PC-3 (cell line): ENCODE data around the gene MEG3. TPM values are rescaled to one million over a fixed set of nuclear protein-coding genes. Genes with fewer than 3 reads are reported as not detected.
"Not testable (repeated sequence)": the region's sequence is repeated elsewhere in the genome, so short reads cannot be mapped to it uniquely, and the experiment has no call there.

ENCODE experiments used
- ATAC-seq: fragments of 200-7000 bp; cut with Tn5 transposase; 2 replicates; pipeline ENCODE4 v1.9.1; 2020; ENCODE audit warnings: mild to moderate bottlenecking, moderate library complexity
- BruUV-seq: library from RNA; stranded (reverse); fragments of 400-500 nt; replicated peaks from 2 replicates; lab custom pipeline; 2021; lab: Mats Ljungman, UMichigan
- CTCF ChIA-PET: fragments of 300-600 bp; sonication (Branson Sonifier 250); formaldehyde crosslinking; loops from one replicate; lab custom pipeline; 2022; ENCODE audit warnings: antibody characterized with exemption; lab: Charles Lee
- POLR2A ChIA-PET: fragments of 300-600 bp; sonication (Branson Sonifier 250); formaldehyde crosslinking; loops from one replicate; lab custom pipeline; 2022; ENCODE audit warnings: antibody characterized with exemption; ENCODE audit not compliant: unreplicated experiment; lab: Charles Lee
- DNase-seq: peaks from one replicate; pipeline ENCODE4 v3.0.0-alpha.2; 2015
- H2AFZ ChIP-seq: fragments of 300-600 bp; sonication (generic); 2 replicates; pipeline ENCODE4 v1.6.0; 2016; ENCODE audit warnings: antibody characterized with exemption, low read length
- H3F3A ChIP-seq: fragments of 300-600 bp; sonication (generic); one replicate; pipeline ENCODE4 v1.6.0; 2017; ENCODE audit warnings: antibody characterized with exemption, low read length, control low read depth, mild to moderate bottlenecking; ENCODE audit not compliant: unreplicated experiment
- H3K27ac ChIP-seq: fragments of 300-600 bp; sonication (generic); 2 replicates; pipeline ENCODE4 v1.5.1; 2016; ENCODE audit warnings: mild to moderate bottlenecking, low read length
- H3K27me3 ChIP-seq: fragments of 300-600 bp; sonication (generic); 2 replicates; pipeline ENCODE4 v1.6.1; 2016; ENCODE audit warnings: low read length, mixed read lengths
- H3K36me3 ChIP-seq: fragments of 300-600 bp; sonication (generic); 2 replicates; pipeline ENCODE4 v1.6.1; 2016; ENCODE audit warnings: low read depth, mixed run types, low read length, mixed read lengths
- H3K4me1 ChIP-seq: fragments of 300-600 bp; sonication (generic); 2 replicates; pipeline ENCODE4 v1.5.1; 2016; ENCODE audit warnings: low read length; ENCODE audit not compliant: insufficient read depth
- H3K4me2 ChIP-seq: fragments of 300-600 bp; sonication (generic); 2 replicates; pipeline ENCODE4 v1.6.0; 2016; ENCODE audit warnings: low read length
- H3K4me3 ChIP-seq: fragments of 300-600 bp; sonication (generic); 2 replicates; pipeline ENCODE4 v1.5.1; 2016; ENCODE audit warnings: mild to moderate bottlenecking, low read length, mixed read lengths
- H3K79me2 ChIP-seq: fragments of 300-600 bp; sonication (generic); 2 replicates; pipeline ENCODE4 v1.6.1; 2017; ENCODE audit warnings: low read length, mixed read lengths
- H3K9ac ChIP-seq: fragments of 300-600 bp; sonication (generic); 2 replicates; pipeline ENCODE4 v1.6.0; 2016; ENCODE audit warnings: mild to moderate bottlenecking, low read length
- H3K9me2 ChIP-seq: fragments of 300-600 bp; sonication (generic); replicated peaks from 2 replicates; pipeline ENCODE4 v1.6.1; 2016; ENCODE audit warnings: mixed run types, low read length, mixed read lengths
- H3K9me3 ChIP-seq: fragments of 300-600 bp; sonication (generic); 2 replicates; pipeline ENCODE4 v1.6.1; 2016; ENCODE audit warnings: low read length, mixed read lengths
- H4K20me1 ChIP-seq: fragments of 300-600 bp; sonication (generic); 2 replicates; pipeline ENCODE4 v1.6.1; 2016; ENCODE audit warnings: low read length, mixed read lengths
- EZH2 ChIP-seq: fragments of 300-600 bp; sonication (generic); IDR thresholded peaks from one replicate; pipeline ENCODE4 v1.6.1; 2017; ENCODE audit warnings: antibody characterized with exemption, mild to moderate bottlenecking, low read length; ENCODE audit not compliant: unreplicated experiment
- EZH2phosphoT487 ChIP-seq: fragments of 300-600 bp; sonication (generic); IDR thresholded peaks from 2 replicates; pipeline ENCODE4 v1.6.1; 2018; ENCODE audit warnings: mild to moderate bottlenecking, antibody characterized with exemption, low read length, borderline replicate concordance
- intact Hi-C: fragments of 100-400 bp; cut with micrococcal nuclease; formaldehyde crosslinking; loops from 2 replicates; pipeline ENCODE4 v1.9.0; 2023
- total RNA-seq: library from RNA; depleted of rRNA; stranded (reverse); fragments of >200 nt; gene quantifications from 2 replicates; pipeline ENCODE4 v1.2.3, GENCODE V29; 2014
- TF ChIP-seq, protein P1 (sequence below): fragments of 300-600 bp; sonication (generic); conservative IDR thresholded peaks from 2 replicates; pipeline ENCODE4 v1.5.1; 2017; ENCODE audit warnings: antibody characterized with exemption, low read depth, mild to moderate bottlenecking, low read length

MEG3 gene
- total RNA-seq, 1 experiment from 2014 or later: not detected

DNA sequence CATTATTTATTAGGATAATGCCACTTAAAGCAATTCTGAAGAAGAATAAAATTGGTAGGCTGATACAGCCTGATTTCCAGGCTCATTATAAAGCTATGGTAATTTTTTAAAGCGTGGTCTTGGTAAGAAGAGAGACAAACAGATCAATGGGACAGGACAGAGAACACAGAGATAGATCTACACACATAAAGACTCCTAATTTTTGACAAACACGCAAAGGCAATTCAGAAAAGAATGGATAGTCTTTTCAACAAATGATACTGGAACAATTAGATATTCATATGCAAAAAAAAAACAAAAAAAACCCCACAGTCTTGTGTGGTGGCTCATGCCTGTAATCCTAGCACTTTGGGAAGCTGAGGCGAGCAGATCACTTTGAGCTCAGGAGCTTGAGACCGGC, 25.9 kb upstream of the MEG3 start:
- Histone ChIP-seq H3K79me2 (no peaks in the 10 kb centered on the region), H3K36me3 (no peaks in the 10 kb centered on the region), H3K9me2 (no peaks in the 10 kb centered on the region), H3F3A (no peaks in the 10 kb centered on the region), H2AFZ (no peak overlapping the region), H3K4me3 (no peak overlapping the region), H3K27ac (no peak overlapping the region), H3K9me3 (no peaks in the 10 kb centered on the region), H3K4me1 (no peaks in the 10 kb centered on the region), H3K9ac (no peak overlapping the region), H3K27me3 (peaks cover 48% of the 10 kb centered on the region; the same call in 1 of the 2 replicates), H3K4me2 (no peak overlapping the region), H4K20me1 (no peaks in the 10 kb centered on the region)
- no TSS peak for BruUV-seq
- DNase-seq (no peak), ATAC-seq (no peak)
- TF ChIP-seq EZH2phosphoT487 (no peak), EZH2 (no peak)
- TF ChIP-seq, protein P1, sequence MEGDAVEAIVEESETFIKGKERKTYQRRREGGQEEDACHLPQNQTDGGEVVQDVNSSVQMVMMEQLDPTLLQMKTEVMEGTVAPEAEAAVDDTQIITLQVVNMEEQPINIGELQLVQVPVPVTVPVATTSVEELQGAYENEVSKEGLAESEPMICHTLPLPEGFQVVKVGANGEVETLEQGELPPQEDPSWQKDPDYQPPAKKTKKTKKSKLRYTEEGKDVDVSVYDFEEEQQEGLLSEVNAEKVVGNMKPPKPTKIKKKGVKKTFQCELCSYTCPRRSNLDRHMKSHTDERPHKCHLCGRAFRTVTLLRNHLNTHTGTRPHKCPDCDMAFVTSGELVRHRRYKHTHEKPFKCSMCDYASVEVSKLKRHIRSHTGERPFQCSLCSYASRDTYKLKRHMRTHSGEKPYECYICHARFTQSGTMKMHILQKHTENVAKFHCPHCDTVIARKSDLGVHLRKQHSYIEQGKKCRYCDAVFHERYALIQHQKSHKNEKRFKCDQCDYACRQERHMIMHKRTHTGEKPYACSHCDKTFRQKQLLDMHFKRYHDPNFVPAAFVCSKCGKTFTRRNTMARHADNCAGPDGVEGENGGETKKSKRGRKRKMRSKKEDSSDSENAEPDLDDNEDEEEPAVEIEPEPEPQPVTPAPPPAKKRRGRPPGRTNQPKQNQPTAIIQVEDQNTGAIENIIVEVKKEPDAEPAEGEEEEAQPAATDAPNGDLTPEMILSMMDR: no peak
- ChIA-PET CTCF (no interaction called here), POLR2A (no interaction called here)
- intact Hi-C loops: no loop called here

GRCh38 chr14:100801433-100801832, 24.5 kb upstream of the MEG3 start:
- intact Hi-C loops, H3K9me2 ChIP-seq, BruUV-seq, H3K9ac ChIP-seq, H3K27ac ChIP-seq, H3K4me2 ChIP-seq, H3K9me3 ChIP-seq, H3K4me1 ChIP-seq, ATAC-seq, H3K36me3 ChIP-seq, DNase-seq, H3F3A ChIP-seq, H3K79me2 ChIP-seq, H3K4me3 ChIP-seq, CTCF ChIA-PET, H2AFZ ChIP-seq, POLR2A ChIA-PET, H4K20me1 ChIP-seq: not testable (repeated sequence)
- H3K27me3 ChIP-seq: peaks cover 45% of the 10 kb centered on the region; the same call in 1 of the 2 replicates

- H3K4me3 ChIP-seq: no peak overlapping the region
- BruUV-seq: no TSS peak
- ChIA-PET CTCF (no interaction called here), POLR2A (no interaction called here)
- no peak for DNase-seq
- H3K4me1 ChIP-seq: no peaks in the 10 kb centered on the region
- H3K9ac ChIP-seq: no peak overlapping the region
- no peaks in the 10 kb centered on the region for H3F3A ChIP-seq
- H2AFZ ChIP-seq: no peak overlapping the region
- no peaks in the 10 kb centered on the region for H3K9me2 ChIP-seq
- no peaks in the 10 kb centered on the region for H3K79me2 ChIP-seq
- H3K27ac ChIP-seq: no peak overlapping the region
- ATAC-seq: no peak
- intact Hi-C loops: no loop called here
- H3K9me3 ChIP-seq: no peaks in the 10 kb centered on the region
- H3K36me3 ChIP-seq: no peaks in the 10 kb centered on the region
- no peak overlapping the region for H3K4me2 ChIP-seq
- TF ChIP-seq EZH2phosphoT487: no peak
- TF ChIP-seq EZH2: no peak
- TF ChIP-seq, protein P1: no peak
- H3K27me3 ChIP-seq: peaks cover 45% of the 10 kb centered on the region; the same call in 1 of the 2 replicates
- no peaks in the 10 kb centered on the region for H4K20me1 ChIP-seq
These were observed 23.7 kb upstream of the MEG3 start for GRCh38 chr14:100802179-100802578.
